GM18858 (cell line): ENCODE measurements around the gene IDE.
"Not testable (repeated sequence)": the region's sequence is repeated elsewhere in the genome, so short reads cannot be mapped to it uniquely, and the experiment has no call there.

ENCODE experiments used
- ATAC-seq: cut with Tn5 transposase; IDR thresholded peaks from one replicate; pipeline ENCODE4 v1.9.1; 2021; ENCODE audit not compliant: unreplicated experiment

IDE gene

GRCh38 chr10:92573798-92574547 is at the start of gene IDE:
IDE (minus strand) TSS chr10:92574093; CDS start chr10:92574019, 74 bp downstream.
- peak; percentile 60 for ATAC-seq

- ATAC-seq, result no peak
Measured at GRCh38 chr10:92619368-92619767, 45.5 kb upstream of the IDE start.

GRCh38 chr10:92615515-92615914 is 41.6 kb upstream of the IDE start:
- no peak for ATAC-seq

- no peak for ATAC-seq
Measured at GRCh38 chr10:92604841-92605240, 30.9 kb upstream of the IDE start.

- no peak for ATAC-seq
Measured at GRCh38 chr10:92598321-92598720, 24.4 kb upstream of the IDE start.

- ATAC-seq, result no peak
Measured at GRCh38 chr10:92595505-92595904, 21.6 kb upstream of the IDE start.

GRCh38 chr10:92593619-92594588 is 20.0 kb upstream of the IDE start:
- no peak for ATAC-seq

GRCh38 chr10:92592761-92593618 is 19.1 kb upstream of the IDE start, which contains the start of gene KIF11:
KIF11 (plus strand) TSS chr10:92593130; CDS start chr10:92593376, 246 bp downstream.
- ATAC-seq, result peak; percentile 71

- ATAC-seq, result peak; percentile 67
Measured at GRCh38 chr10:92591550-92592022, 17.7 kb upstream of the IDE start.

GRCh38 chr10:92590623-92591549 is 17.0 kb upstream of the IDE start:
- peak; percentile 10 for ATAC-seq

GRCh38 chr10:92582347-92582746 is 8.5 kb upstream of the IDE start:
- ATAC-seq, result not testable (repeated sequence)

GRCh38 chr10:92575961-92576360 is 2.1 kb upstream of the IDE start:
- ATAC-seq, result no peak

- peak; percentile 36 for ATAC-seq
Measured at GRCh38 chr10:92574548-92575261, 812 bp upstream of the IDE start.

- ATAC-seq, result no peak
Measured at GRCh38 chr10:92573091-92573797, 649 bp downstream of the IDE start.

- ATAC-seq, result no peak
Measured at GRCh38 chr10:92572362-92573090, 1.4 kb downstream of the IDE start.

- ATAC-seq, result no peak
Measured at GRCh38 chr10:92571649-92572048, 2.2 kb downstream of the IDE start.

- not testable (repeated sequence) for ATAC-seq
Measured at GRCh38 chr10:92569663-92570062, 4.2 kb downstream of the IDE start.

- no peak for ATAC-seq
Measured at GRCh38 chr10:92569071-92569470, 4.8 kb downstream of the IDE start.
